Upper lobe of left lung (tissue), 6 donors: ENCODE measurements around the gene OR5B12. TPM values are rescaled to one million over a fixed set of nuclear protein-coding genes. Genes with fewer than 3 reads are reported as not detected.

Experiments
- ATAC-seq, 2 donors: fragments of 200-7000 bp; cut with Tn5 transposase; one replicate each; pipeline ENCODE4 v1.9.1; 2022; ENCODE audit warnings: mild to moderate bottlenecking in 2 of 2, moderate library complexity in 2 of 2; ENCODE audit not compliant: low FRiP score in 2 of 2
- DNase-seq, 2 donors: peaks; one replicate each; pipeline ENCODE4 v3.0.0-alpha.2; 2019 to 2020
- H3K27ac ChIP-seq, 4 donors: fragments of 200-600 bp; sonication (generic); one replicate each; pipeline ENCODE4 v1.5.1; 2016 to 2019
- H3K27me3 ChIP-seq, 4 donors: fragments of 200-600 bp; sonication (generic); one replicate each; pipeline ENCODE4 v1.5.1; 2017 to 2019
- H3K36me3 ChIP-seq, 4 donors: fragments of 200-600 bp; sonication (generic); one replicate each; pipeline ENCODE4 v1.5.1; 2016 to 2019
- H3K4me1 ChIP-seq, 4 donors: fragments of 200-600 bp; sonication (generic); one replicate each; pipeline ENCODE4 v1.5.1; 2018 to 2019
- H3K4me3 ChIP-seq, 4 donors: fragments of 200-600 bp; sonication (generic); one replicate each; pipeline ENCODE4 v1.5.1; 2017 to 2019; ENCODE audit warnings: mild to moderate bottlenecking in 2 of 4, moderate library complexity in 1 of 4
- H3K9me3 ChIP-seq, 4 donors: fragments of 200-600 bp; sonication (generic); one replicate each; pipeline ENCODE4 v1.5.1; 2018 to 2019
- EP300 ChIP-seq, 4 donors: sonication (generic); formaldehyde crosslinking; IDR thresholded peaks; one replicate each; pipeline ENCODE4 v1.5.1; 2017; ENCODE audit warnings: antibody characterized with exemption in 4 of 4, control low read depth in 2 of 4
- POLR2A ChIP-seq, 4 donors: fragments of 450-650 bp; IDR thresholded peaks; one replicate each; pipeline ENCODE4 v1.5.1; 2016 to 2017; ENCODE audit warnings: antibody characterized with exemption in 4 of 4, mild to moderate bottlenecking in 2 of 4
- POLR2AphosphoS5 ChIP-seq, 2 donors: sonication (generic); formaldehyde crosslinking; IDR thresholded peaks; one replicate each; pipeline ENCODE4 v1.5.1; 2017; ENCODE audit warnings: antibody characterized with exemption in 2 of 2
- WGBS, 2 donors: methylation state at CpG; one replicate each; pipeline ENCODE4 v1.1.5; 2017 to 2018; 5-methylcytosine and 5-hydroxymethylcytosine counted together
- total RNA-seq, 6 donors: library from RNA; depleted of rRNA in 4 of 6; stranded (reverse); fragments of >200 nt in 4 of 6; gene quantifications; one replicate each; pipeline versions ENCODE4 v1.1.0 to v1.2.1, GENCODE V29; 2016 to 2021
- TF ChIP-seq, protein P1 (sequence below), 6 experiments: fragments of 450-650 bp in 4 of 6; fragments of 200-600 bp in 2 of 6; sonication (generic) in 2 of 6; IDR thresholded peaks; one replicate each; pipeline ENCODE4 v1.5.1; 2016 to 2019; ENCODE audit warnings: antibody characterized with exemption in 6 of 6
- donor health status: DM: no; HTN: no; CAD: no; lungs with moderate emphysema.
- donor health status: DM: no; HTN: yes; CAD: no; lungs with severe emphysema.

Gene OR5B12
- total RNA-seq, 6 donors from 2014 or later: not detected

GRCh38 chr11:58438486-58438885 lies 3.5 kb downstream of the OR5B12 start:
- no peaks in the 10 kb centered on the region for H3K27me3 ChIP-seq
- H3K4me1 ChIP-seq: no peaks in the 10 kb centered on the region
- TF ChIP-seq POLR2A (IDR thresholded peaks at IDR 0.05) (no peak), EP300 (IDR thresholded peaks at IDR 0.05) (no peak), POLR2AphosphoS5 (IDR thresholded peaks at IDR 0.05) (no peak)
- TF ChIP-seq, protein P1, sequence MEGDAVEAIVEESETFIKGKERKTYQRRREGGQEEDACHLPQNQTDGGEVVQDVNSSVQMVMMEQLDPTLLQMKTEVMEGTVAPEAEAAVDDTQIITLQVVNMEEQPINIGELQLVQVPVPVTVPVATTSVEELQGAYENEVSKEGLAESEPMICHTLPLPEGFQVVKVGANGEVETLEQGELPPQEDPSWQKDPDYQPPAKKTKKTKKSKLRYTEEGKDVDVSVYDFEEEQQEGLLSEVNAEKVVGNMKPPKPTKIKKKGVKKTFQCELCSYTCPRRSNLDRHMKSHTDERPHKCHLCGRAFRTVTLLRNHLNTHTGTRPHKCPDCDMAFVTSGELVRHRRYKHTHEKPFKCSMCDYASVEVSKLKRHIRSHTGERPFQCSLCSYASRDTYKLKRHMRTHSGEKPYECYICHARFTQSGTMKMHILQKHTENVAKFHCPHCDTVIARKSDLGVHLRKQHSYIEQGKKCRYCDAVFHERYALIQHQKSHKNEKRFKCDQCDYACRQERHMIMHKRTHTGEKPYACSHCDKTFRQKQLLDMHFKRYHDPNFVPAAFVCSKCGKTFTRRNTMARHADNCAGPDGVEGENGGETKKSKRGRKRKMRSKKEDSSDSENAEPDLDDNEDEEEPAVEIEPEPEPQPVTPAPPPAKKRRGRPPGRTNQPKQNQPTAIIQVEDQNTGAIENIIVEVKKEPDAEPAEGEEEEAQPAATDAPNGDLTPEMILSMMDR (IDR thresholded peaks at IDR 0.05): no peak
- DNase-seq (no peak), ATAC-seq (no peak)
- H3K4me3 ChIP-seq: no peak overlapping the region
- H3K9me3 ChIP-seq: peaks cover 0 to 8% (median 0%) of the 10 kb centered on the region in 4 donors
- WGBS, 2 donors: 66 to 73% methylated on average over 4 of the region's 4 CpGs
- no peak overlapping the region for H3K27ac ChIP-seq
- no peaks in the 10 kb centered on the region for H3K36me3 ChIP-seq

GRCh38 chr11:58434217-58434616 lies 7.8 kb downstream of the OR5B12 start:
- Histone ChIP-seq H3K4me1 (no peaks in the 10 kb centered on the region), H3K9me3 (peaks cover 0 to 8% (median 0%) of the 10 kb centered on the region in 4 donors), H3K27ac (no peak overlapping the region), H3K36me3 (no peaks in the 10 kb centered on the region), H3K4me3 (no peak overlapping the region), H3K27me3 (no peaks in the 10 kb centered on the region)
- WGBS, 2 donors: 89 to 90% methylated on average over 3 of the region's 3 CpGs
- no peak for ATAC-seq
- TF ChIP-seq EP300 (IDR thresholded peaks at IDR 0.05) (no peak), POLR2A (IDR thresholded peaks at IDR 0.05) (no peak), POLR2AphosphoS5 (IDR thresholded peaks at IDR 0.05) (no peak)
- TF ChIP-seq, protein P1 (IDR thresholded peaks at IDR 0.05): no peak
- DNase-seq: no peak

GRCh38 chr11:58433638-58434203 lies 8.3 kb downstream of the OR5B12 start:
- Histone ChIP-seq H3K9me3 (peaks cover 0 to 8% (median 0%) of the 10 kb centered on the region in 4 donors), H3K4me3 (no peak overlapping the region), H3K27me3 (no peaks in the 10 kb centered on the region), H3K4me1 (no peaks in the 10 kb centered on the region), H3K27ac (no peak overlapping the region), H3K36me3 (no peaks in the 10 kb centered on the region)
- 62 to 70% methylated on average over 3 of the region's 3 CpGs for WGBS, 2 donors
- ATAC-seq (no peak), DNase-seq (no peak)
- TF ChIP-seq POLR2A (IDR thresholded peaks at IDR 0.05) (no peak), EP300 (IDR thresholded peaks at IDR 0.05) (no peak), POLR2AphosphoS5 (IDR thresholded peaks at IDR 0.05) (no peak)
- TF ChIP-seq, protein P1 (IDR thresholded peaks at IDR 0.05): no peak

DNA sequence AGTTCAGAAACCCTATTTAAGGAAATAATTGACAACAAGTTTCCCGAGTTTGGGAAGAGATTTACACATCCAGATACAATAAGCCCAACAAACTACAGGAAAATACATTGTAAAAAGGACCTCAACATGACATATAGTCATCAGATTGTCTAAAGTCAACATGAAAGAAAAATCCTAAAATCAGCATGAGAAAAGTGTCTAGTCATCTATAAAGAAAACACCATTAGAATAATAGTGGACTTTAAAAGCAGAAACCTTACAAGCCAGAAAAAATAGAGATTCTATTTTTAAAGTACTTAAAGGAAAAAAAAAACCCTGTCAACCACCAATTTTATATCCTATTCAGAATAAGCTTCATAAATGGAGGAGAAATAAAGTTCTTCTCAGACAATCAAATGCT lies 12.8 kb downstream of the OR5B12 start:
- no peak for ATAC-seq
- TF ChIP-seq EP300 (IDR thresholded peaks at IDR 0.05) (no peak), POLR2AphosphoS5 (IDR thresholded peaks at IDR 0.05) (no peak), POLR2A (IDR thresholded peaks at IDR 0.05) (no peak)
- TF ChIP-seq, protein P1 (IDR thresholded peaks at IDR 0.05): no peak

DNA sequence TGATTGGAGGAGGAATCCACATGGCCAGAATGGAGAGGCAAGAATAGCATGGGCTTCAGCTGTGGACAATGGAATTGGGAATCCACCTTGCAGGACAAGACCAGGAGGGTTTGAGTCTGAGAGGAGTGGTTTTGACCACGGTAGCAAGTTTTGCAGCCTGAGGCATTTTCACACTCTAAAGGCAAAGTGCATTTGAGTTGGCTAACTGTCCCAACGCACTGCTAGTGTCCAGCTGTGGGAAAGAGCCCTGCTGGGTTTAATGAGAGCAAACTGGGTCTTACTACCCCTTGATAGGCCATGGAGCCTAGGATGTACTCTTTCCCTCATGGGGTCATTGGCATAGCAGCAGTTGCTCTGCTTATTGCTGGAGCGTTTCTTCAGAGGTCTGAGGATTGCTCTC lies 14.0 kb downstream of the OR5B12 start, which contains the start of gene OR5B2:
Gene OR5B2 (minus strand): TSS at position 101 of the 400 bp plus-strand sequence. CDS start 4,860 bp downstream, outside the sequence.
- TF ChIP-seq EP300 (IDR thresholded peaks at IDR 0.05) (no peak), POLR2A (IDR thresholded peaks at IDR 0.05) (no peak), POLR2AphosphoS5 (IDR thresholded peaks at IDR 0.05) (no peak)
- TF ChIP-seq, protein P1 (IDR thresholded peaks at IDR 0.05): no peak
- WGBS, 2 donors: 70 to 86% methylated on average over 2 to 3 of the region's 3 CpGs
- no peaks in the 10 kb centered on the region for H3K4me1 ChIP-seq
- no peak within 1 kb of the TSS for H3K4me3 ChIP-seq
- H3K27ac ChIP-seq: no peak within 1 kb of the TSS
- no peaks in the 10 kb centered on the region for H3K27me3 ChIP-seq
- H3K36me3 ChIP-seq: no peaks in the 10 kb centered on the region
- no peak for ATAC-seq
- DNase-seq: no peak
- H3K9me3 ChIP-seq: no peaks in the 10 kb centered on the region

More for the DNA sequence above, 12.8 kb downstream of the OR5B12 start:
- no peaks in the 10 kb centered on the region for H3K27me3 ChIP-seq
- no peak overlapping the region for H3K4me3 ChIP-seq
- no peaks in the 10 kb centered on the region for H3K36me3 ChIP-seq
- WGBS, 2 donors: 59% methylated on average over 1 of the region's 1 CpG
- no peaks in the 10 kb centered on the region for H3K4me1 ChIP-seq
- H3K9me3 ChIP-seq: no peaks in the 10 kb centered on the region
- H3K27ac ChIP-seq: no peak overlapping the region
- DNase-seq: no peak
